Ectodermal cell (in vitro differentiated cells): ENCODE data around the gene BAZ2B.

Source experiments
- H3K27ac ChIP-seq: 2 replicates; pipeline ENCODE4 v1.7.0; 2013; ENCODE audit warnings: mild to moderate bottlenecking, low read depth, low read length; ENCODE audit not compliant: insufficient read depth, poor library complexity, severe bottlenecking
- H3K27me3 ChIP-seq: 2 replicates; pipeline ENCODE4 v1.7.0; 2013; ENCODE audit warnings: mild to moderate bottlenecking, low read length; ENCODE audit not compliant: insufficient read depth, control insufficient read depth, poor library complexity, severe bottlenecking
- H3K36me3 ChIP-seq: one replicate; pipeline ENCODE4 v1.7.0; 2013; ENCODE audit warnings: low read length; ENCODE audit not compliant: control insufficient read depth, insufficient read depth
- H3K4me1 ChIP-seq: one replicate; pipeline ENCODE4 v1.7.0; 2013; ENCODE audit warnings: low read length; ENCODE audit not compliant: control insufficient read depth, insufficient read depth
- H3K4me3 ChIP-seq: 2 replicates; pipeline ENCODE4 v1.7.0; 2013; ENCODE audit warnings: low read depth, low read length, control low read depth; ENCODE audit not compliant: insufficient read depth
- H3K9me3 ChIP-seq: 2 replicates; pipeline ENCODE4 v1.7.0; 2013; ENCODE audit warnings: mild to moderate bottlenecking, low read length, moderate library complexity; ENCODE audit not compliant: control insufficient read depth
- WGBS, 2 experiments: methylation state at CpG; one replicate each; pipeline ENCODE4 v1.1.7; 2013; ENCODE audit warnings: missing lambda C conversion rate in 2 of 2; 5-methylcytosine and 5-hydroxymethylcytosine counted together

The BAZ2B gene

GRCh38 chr2:159317392-159318088 is 298.8 kb downstream of the BAZ2B start:
- H3K4me1 ChIP-seq, result no peaks in the 10 kb centered on the region
- H3K27me3 ChIP-seq, result no peaks in the 10 kb centered on the region
- no peaks in the 10 kb centered on the region for H3K36me3 ChIP-seq
- H3K9me3 ChIP-seq, result no peaks in the 10 kb centered on the region
- WGBS, 2 experiments, result 95 to 98% methylated on average over 3 of the region's 3 CpGs
- H3K27ac ChIP-seq, result no peak overlapping the region
- H3K4me3 ChIP-seq, result no peak overlapping the region

- Histone ChIP-seq H3K4me3 (no peak overlapping the region), H3K4me1 (no peaks in the 10 kb centered on the region), H3K27ac (no peak overlapping the region), H3K9me3 (no peaks in the 10 kb centered on the region), H3K36me3 (no peaks in the 10 kb centered on the region), H3K27me3 (no peaks in the 10 kb centered on the region)
These were observed 308.4 kb downstream of the BAZ2B start for GRCh38 chr2:159307942-159308341.

- H3K36me3 ChIP-seq, result no peaks in the 10 kb centered on the region
- no peak overlapping the region for H3K4me3 ChIP-seq
- 89 to 93% methylated on average over 2 to 3 of the region's 3 CpGs for WGBS, 2 experiments
- no peaks in the 10 kb centered on the region for H3K9me3 ChIP-seq
- no peak overlapping the region for H3K27ac ChIP-seq
- no peaks in the 10 kb centered on the region for H3K4me1 ChIP-seq
- H3K27me3 ChIP-seq, result no peaks in the 10 kb centered on the region
These were observed 315.8 kb downstream of the BAZ2B start for GRCh38 chr2:159300586-159300985.

GRCh38 chr2:159298967-159299366 is 317.4 kb downstream of the BAZ2B start:
- no peak overlapping the region for H3K4me3 ChIP-seq
- H3K36me3 ChIP-seq, result no peaks in the 10 kb centered on the region

GRCh38 chr2:159297042-159297707 is 319.2 kb downstream of the BAZ2B start:
- Histone ChIP-seq H3K27ac (no peak overlapping the region), H3K4me1 (no peaks in the 10 kb centered on the region), H3K9me3 (no peaks in the 10 kb centered on the region), H3K4me3 (no peak overlapping the region), H3K36me3 (no peaks in the 10 kb centered on the region), H3K27me3 (no peaks in the 10 kb centered on the region)
- WGBS, 2 experiments, result 92 to 96% methylated on average over 5 of the region's 5 CpGs

More at GRCh38 chr2:159298967-159299366, 317.4 kb downstream of the BAZ2B start:
- Histone ChIP-seq H3K27ac (no peak overlapping the region), H3K27me3 (no peaks in the 10 kb centered on the region), H3K9me3 (no peaks in the 10 kb centered on the region), H3K4me1 (no peaks in the 10 kb centered on the region)

- H3K9me3 ChIP-seq, result no peaks in the 10 kb centered on the region
- H3K4me1 ChIP-seq, result peaks cover 4% of the 10 kb centered on the region
- no peak overlapping the region for H3K27ac ChIP-seq
- WGBS, 2 experiments, result 73 to 74% methylated on average over 6 of the region's 6 CpGs
- H3K4me3 ChIP-seq, result no peak overlapping the region
- H3K36me3 ChIP-seq, result no peaks in the 10 kb centered on the region
- H3K27me3 ChIP-seq, result no peaks in the 10 kb centered on the region
These were observed 324.2 kb downstream of the BAZ2B start for GRCh38 chr2:159292157-159292556.

GRCh38 chr2:159290289-159290907 is 325.9 kb downstream of the BAZ2B start:
- Histone ChIP-seq H3K4me3 (no peak overlapping the region), H3K27ac (no peak overlapping the region), H3K27me3 (no peaks in the 10 kb centered on the region), H3K9me3 (no peaks in the 10 kb centered on the region), H3K4me1 (peaks cover 8% of the 10 kb centered on the region), H3K36me3 (no peaks in the 10 kb centered on the region)
- WGBS, 2 experiments, result 92 to 94% methylated on average over 7 of the region's 7 CpGs

GRCh38 chr2:159287733-159288132 is 328.6 kb downstream of the BAZ2B start:
- H3K27me3 ChIP-seq, result no peaks in the 10 kb centered on the region
- H3K9me3 ChIP-seq, result no peaks in the 10 kb centered on the region
- H3K4me1 ChIP-seq, result peaks cover 8% of the 10 kb centered on the region
- no peak overlapping the region for H3K27ac ChIP-seq
- no peaks in the 10 kb centered on the region for H3K36me3 ChIP-seq
- no peak overlapping the region for H3K4me3 ChIP-seq

GRCh38 chr2:159286709-159287441 is 329.5 kb downstream of the BAZ2B start:
- peak overlapping the region; percentile 86 for H3K4me3 ChIP-seq
- peak overlapping the region; percentile 91 for H3K27ac ChIP-seq
- H3K4me1 ChIP-seq, result peaks cover 8% of the 10 kb centered on the region
- H3K27me3 ChIP-seq, result no peaks in the 10 kb centered on the region
- no peaks in the 10 kb centered on the region for H3K36me3 ChIP-seq
- WGBS, 2 experiments, result 3% methylated on average over 50 of the region's 50 CpGs
- no peaks in the 10 kb centered on the region for H3K9me3 ChIP-seq
